Heart right ventricle (tissue), 16 donors: ENCODE results near the gene ZBTB46. TPM values are rescaled to one million over a fixed set of nuclear protein-coding genes. Genes with fewer than 3 reads are reported as not detected.

Source experiments
- ATAC-seq, 8 donors: fragments of 200-7000 bp; cut with Tn5 transposase; one replicate each; pipeline ENCODE4 v1.9.1; 2020; ENCODE audit warnings: mild to moderate bottlenecking in 8 of 8, moderate library complexity in 8 of 8, moderate number of reproducible peaks in 1 of 8
- DNase-seq, 2 donors: peaks; one replicate each; pipeline ENCODE4 v3.0.0-alpha.2; 2020
- H3K27ac ChIP-seq, 10 donors: fragments of 200-600 bp; sonication (generic) in 2 of 10; one replicate each; pipeline versions ENCODE4 v1.5.0 to v1.8.0; 2020 to 2022; ENCODE audit warnings: mild to moderate bottlenecking in 3 of 10
- H3K27me3 ChIP-seq, 7 donors: fragments of 200-600 bp; one replicate each; pipeline ENCODE4 v1.8.0; 2021 to 2022; ENCODE audit warnings: mild to moderate bottlenecking in 2 of 7
- H3K36me3 ChIP-seq, 9 donors: fragments of 200-600 bp; sonication (generic) in 1 of 9; one replicate each; pipeline versions ENCODE4 v1.5.0 to v1.8.0; 2020 to 2022; ENCODE audit warnings: mild to moderate bottlenecking in 2 of 9
- H3K4me1 ChIP-seq, 9 donors: fragments of 200-600 bp; sonication (generic) in 1 of 9; one replicate each; pipeline versions ENCODE4 v1.5.0 to v1.8.0; 2020 to 2022; ENCODE audit warnings: mild to moderate bottlenecking in 4 of 9
- H3K4me3 ChIP-seq, 10 donors: fragments of 200-600 bp; sonication (generic) in 2 of 10; one replicate each; pipeline versions ENCODE4 v1.5.0 to v1.8.0; 2020 to 2022; ENCODE audit warnings: mild to moderate bottlenecking in 7 of 10, moderate library complexity in 2 of 10
- H3K9me3 ChIP-seq, 11 donors: fragments of 200-600 bp in 10 of 11; sonication (generic) in 2 of 11; one replicate each; pipeline versions ENCODE4 v1.5.0 to v1.8.0; 2013 to 2022; ENCODE audit warnings: mild to moderate bottlenecking in 2 of 11, control low read depth in 1 of 11, moderate library complexity in 1 of 11
- WGBS, 2 donors: extraction: QIAGEN DNeasy Blood & Tissue Kit; methylation state at CpG; one replicate each; pipeline ENCODE4 v1.1.7; 2013; ENCODE audit warnings: inconsistent platforms in 1 of 2; 5-methylcytosine and 5-hydroxymethylcytosine counted together
- intact Hi-C, 10 donors: fragments of 100-400 bp; cut with DNase I; formaldehyde crosslinking; loops; one replicate each; pipeline versions ENCODE4 v1.11.1 to v1.14.2; 2022
- polyA plus RNA-seq, 2 donors: library from polyadenylated mRNA; stranded (reverse); fragments of 200-250 nt; gene quantifications; one replicate each; pipeline ENCODE4 v1.2.3, GENCODE V29; 2013
- total RNA-seq, 10 donors: library from RNA; stranded (reverse); fragmentation: NEBNext Ultra II Directional in 3 of 10; extraction: Animal tissue kit (Norgen Biotek cat#: 25700) in 3 of 10; gene quantifications; one replicate each; pipeline versions ENCODE4 v1.2.1 to v1.2.4, GENCODE V29; 2021 to 2023
- TF ChIP-seq, protein P1 (sequence below), 9 donors: fragments of 200-600 bp; sonication (generic) in 2 of 9; IDR thresholded peaks; one replicate each; pipeline versions ENCODE4 v1.5.0 to v1.8.0; 2021 to 2022; ENCODE audit warnings: antibody characterized with exemption in 9 of 9, mild to moderate bottlenecking in 5 of 9, moderate library complexity in 1 of 9
- donor health status: Arrhythmogenic right ventricular cardiomyopathy.
- donor health status: ischemic (EF 13 %, LVEDD 7.1; RV severe dilation, severe dysfunction).
- donor health status: healthy with polysubstance abuse.
- donor health status: DM: no; HTN: yes; CAD: no.
- donor health status: DM: no; HTN: no; CAD: no.
- donor health status: ischemic (EF 25% LVEDD 6.9; RV normal size, moderate dysfunction).
- donor health status: ischemic (EF 25% LVEDD 5.7; RV mildly dilated, moderate dysfunction).
- donor health status: healthy.
- donor health status: DM: yes; HTN: yes; CAD: no.
- donor health status: Ischemic cardiomyopathy.
- donor health status: ischemic (EF 35%, LVEDD 5.7; RV mildly dilated, moderate dysfunction).
- donor health status: nonischemic (EF 11% LVEDD 7.7; RV severe dilation, severe dysfunction).
- donor health status: DM: yes; HTN: yes; CAD: no.
- donor health status: PGD.
- donor health status: ischemic (EF 29% LVEDD 5.4; RV normal size, mild dysfunction).
- donor health status: nonischemic (EF 23%, LVEDD 6.1; RV moderate dilation, normal function).

Gene ZBTB46
- total and polyA plus RNA-seq, 12 donors = 5.6 to 25.4 (median 14.4) TPM

DNA sequence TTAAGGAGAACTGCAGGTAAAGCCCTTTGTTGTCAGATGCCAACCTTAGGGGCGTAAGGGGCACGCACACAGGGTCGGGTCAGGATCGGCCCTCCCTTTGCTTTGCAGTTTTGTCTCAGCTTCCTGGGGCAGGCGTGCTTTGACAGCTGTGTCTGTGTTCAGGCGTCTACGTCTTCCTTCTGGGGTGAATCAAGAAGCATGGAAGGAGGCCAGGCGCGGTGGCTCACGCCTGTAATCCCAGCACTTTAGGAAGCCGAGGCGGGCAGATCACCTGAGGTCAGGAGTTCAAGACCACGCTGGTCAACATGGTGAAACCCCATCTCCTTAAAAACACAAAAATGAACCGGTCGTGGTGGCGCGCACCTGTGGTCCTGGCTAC, 121.9 kb downstream of the ZBTB46 start:
- Histone ChIP-seq H3K4me1 (peaks cover 6 to 45% (median 32%) of the 10 kb centered on the region in 9 donors), H3K27ac (no peak overlapping the region), H3K36me3 (peaks cover 0 to 81% (median 38%) of the 10 kb centered on the region in 9 donors), H3K27me3 (no peaks in the 10 kb centered on the region), H3K9me3 (peaks cover 0 to 8% (median 0%) of the 10 kb centered on the region in 11 donors), H3K4me3 (peak overlapping the region in 7 of 10 donors; percentile 77 to 99 (median 96))
- DNase-seq = no peak
- TF ChIP-seq, protein P1, sequence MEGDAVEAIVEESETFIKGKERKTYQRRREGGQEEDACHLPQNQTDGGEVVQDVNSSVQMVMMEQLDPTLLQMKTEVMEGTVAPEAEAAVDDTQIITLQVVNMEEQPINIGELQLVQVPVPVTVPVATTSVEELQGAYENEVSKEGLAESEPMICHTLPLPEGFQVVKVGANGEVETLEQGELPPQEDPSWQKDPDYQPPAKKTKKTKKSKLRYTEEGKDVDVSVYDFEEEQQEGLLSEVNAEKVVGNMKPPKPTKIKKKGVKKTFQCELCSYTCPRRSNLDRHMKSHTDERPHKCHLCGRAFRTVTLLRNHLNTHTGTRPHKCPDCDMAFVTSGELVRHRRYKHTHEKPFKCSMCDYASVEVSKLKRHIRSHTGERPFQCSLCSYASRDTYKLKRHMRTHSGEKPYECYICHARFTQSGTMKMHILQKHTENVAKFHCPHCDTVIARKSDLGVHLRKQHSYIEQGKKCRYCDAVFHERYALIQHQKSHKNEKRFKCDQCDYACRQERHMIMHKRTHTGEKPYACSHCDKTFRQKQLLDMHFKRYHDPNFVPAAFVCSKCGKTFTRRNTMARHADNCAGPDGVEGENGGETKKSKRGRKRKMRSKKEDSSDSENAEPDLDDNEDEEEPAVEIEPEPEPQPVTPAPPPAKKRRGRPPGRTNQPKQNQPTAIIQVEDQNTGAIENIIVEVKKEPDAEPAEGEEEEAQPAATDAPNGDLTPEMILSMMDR (IDR thresholded peaks at IDR 0.05) = no peak
- no peak for ATAC-seq
- intact Hi-C loops = loop anchor here in 2 of 10 donors (5.0 kb wide), 2 partner anchors 52 to 153 kb away; partner anchors contain the start of genes ABHD16B (in 1 of the 2) and RTEL1 (in 1 of the 2)
- WGBS, 2 donors = 90 to 91% methylated on average over 17 of the region's 17 CpGs

DNA sequence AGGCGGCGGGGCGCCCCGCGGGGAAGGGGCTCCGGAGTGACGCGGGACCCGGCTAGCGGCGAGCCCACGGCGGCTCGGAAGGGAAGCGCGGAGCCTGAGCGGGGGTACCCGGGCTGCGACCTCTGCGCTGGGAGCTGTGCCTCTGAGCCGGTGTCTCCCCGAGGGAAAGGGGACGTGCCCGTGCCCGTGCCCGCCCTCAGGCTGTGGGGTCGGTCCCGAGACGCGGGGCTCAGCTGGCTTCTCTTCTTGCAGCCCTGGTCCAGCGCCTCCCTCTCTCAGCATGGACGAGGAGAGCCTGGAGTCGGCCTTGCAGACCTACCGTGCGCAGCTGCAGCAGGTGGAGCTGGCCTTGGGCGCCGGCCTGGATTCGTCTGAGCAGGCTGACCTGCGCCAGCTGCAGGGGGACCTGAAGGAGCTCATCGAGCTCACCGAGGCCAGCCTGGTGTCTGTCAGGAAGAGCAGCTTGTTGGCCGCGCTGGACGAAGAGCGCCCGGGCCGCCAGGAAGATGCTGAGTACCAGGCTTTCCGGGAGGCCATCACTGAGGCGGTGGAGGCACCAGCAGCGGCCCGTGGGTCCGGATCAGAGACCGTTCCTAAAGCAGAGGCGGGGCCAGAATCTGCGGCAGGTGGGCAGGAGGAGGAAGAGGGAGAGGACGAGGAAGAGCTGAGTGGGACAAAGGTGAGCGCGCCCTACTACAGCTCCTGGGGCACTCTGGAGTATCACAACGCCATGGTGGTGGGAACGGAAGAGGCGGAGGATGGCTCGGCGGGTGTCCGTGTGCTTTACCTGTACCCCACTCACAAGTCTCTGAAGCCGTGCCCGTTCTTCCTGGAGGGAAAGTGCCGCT, 122.5 kb downstream of the ZBTB46 start:
- no peak for DNase-seq
- intact Hi-C loops = loop anchor here in 2 of 10 donors (5.0 kb wide), 2 partner anchors 51 to 154 kb away; partner anchors contain the start of genes ABHD16B (in 1 of the 2) and RTEL1 (in 1 of the 2)
- Histone ChIP-seq H3K9me3 (peaks cover 0 to 6% (median 0%) of the 10 kb centered on the region in 11 donors), H3K4me3 (peak overlapping the region; percentile 77 to 99 (median 94)), H3K36me3 (peaks cover 0 to 81% (median 34%) of the 10 kb centered on the region in 9 donors), H3K27me3 (no peaks in the 10 kb centered on the region), H3K27ac (peak overlapping the region; percentile 37 to 98 (median 94)), H3K4me1 (peaks cover 6 to 45% (median 32%) of the 10 kb centered on the region in 9 donors)
- ATAC-seq = no peak
- WGBS, 2 donors = 22 to 27% methylated on average over 50 to 67 of the region's 67 CpGs
- TF ChIP-seq, protein P1 (IDR thresholded peaks at IDR 0.05) = no peak

DNA sequence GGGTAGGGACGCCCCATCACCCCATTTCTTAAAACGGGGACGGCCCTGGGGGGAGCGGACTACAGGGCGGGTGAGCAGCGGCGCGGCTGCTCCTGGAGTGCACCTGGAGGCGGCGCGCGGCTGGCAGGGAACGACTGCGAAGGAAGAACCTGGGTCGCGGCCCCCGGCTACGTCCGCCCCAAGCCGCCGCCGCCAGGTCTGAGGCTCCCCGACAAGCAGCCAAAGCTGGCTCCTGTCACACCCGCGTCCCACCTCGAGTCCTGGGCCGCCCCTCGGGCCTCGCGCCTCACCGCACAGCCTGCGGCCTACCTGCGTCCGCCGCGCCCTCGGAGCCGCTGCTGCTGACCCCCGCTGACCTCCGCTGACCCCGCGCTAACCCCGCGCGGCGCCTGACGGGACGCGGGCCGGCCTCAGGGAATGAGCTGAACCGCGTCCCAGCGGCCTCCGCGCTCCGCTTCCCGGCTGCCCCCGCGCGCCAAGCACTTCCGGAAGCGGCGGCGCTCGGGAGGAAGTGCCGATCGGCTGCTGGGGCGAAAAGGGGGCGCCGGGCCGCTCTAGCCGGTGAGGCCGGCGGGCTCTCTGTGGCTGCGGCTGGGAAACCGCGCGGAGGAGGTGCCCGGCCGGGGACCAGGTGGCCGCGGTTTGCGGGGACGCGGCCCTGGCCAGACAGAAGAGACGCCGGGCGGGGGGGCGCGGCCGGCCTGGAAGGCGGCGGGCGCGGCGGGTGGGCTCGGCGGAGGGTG, 123.3 kb downstream of the ZBTB46 start, which contains the start of the genes ARFRP1 and ZGPAT:
TSS of gene ARFRP1 (minus strand) at position 419 of the 743 bp plus-strand sequence. CDS start 885 bp downstream, outside the sequence.
TSS of gene ZGPAT (plus strand) at position 482 of the 743 bp plus-strand sequence. CDS start 542 bp downstream, outside the sequence.
- peaks cover 0 to 81% (median 34%) of the 10 kb centered on the region in 9 donors for H3K36me3 ChIP-seq
- H3K9me3 ChIP-seq = peaks cover 0 to 6% (median 0%) of the 10 kb centered on the region in 11 donors
- H3K27me3 ChIP-seq = no peaks in the 10 kb centered on the region
- intact Hi-C loops = loop anchor here in 3 of 10 donors (1.0 to 5.0 kb wide), 3 partner anchors 49 to 155 kb away; partner anchors contain the start of genes RTEL1 (in 2 of the 3) and ABHD16B (in 1 of the 3)
- H3K4me1 ChIP-seq = peaks cover 6 to 45% (median 32%) of the 10 kb centered on the region in 9 donors
- DNase-seq (peak; percentile 91 to 93), ATAC-seq (peak; percentile 93 to 98 (median 96))
- H3K4me3 ChIP-seq = peak within 1 kb of the TSS; percentile 77 to 99 (median 94)
- TF ChIP-seq, protein P1 (IDR thresholded peaks at IDR 0.05) = peak in 1 of 9 donors; percentile 7
- 0% methylated on average over 90 to 98 of the region's 98 CpGs for WGBS, 2 donors
- H3K27ac ChIP-seq = peak within 1 kb of the TSS; percentile 84 to 98 (median 94)
